HL-60 (cell line): ENCODE data around the gene PTPRU.

Experiments
- CTCF ChIP-seq: IDR thresholded peaks from one replicate; pipeline ENCODE4 v1.5.1; 2011; ENCODE audit warnings: low read length, control low read depth, inconsistent platforms; ENCODE audit not compliant: insufficient read depth
- SPI1 ChIP-seq: IDR thresholded peaks from 2 replicates; pipeline ENCODE4 v1.6.1; 2012; ENCODE audit warnings: low read depth, mild to moderate bottlenecking, borderline replicate concordance

- TF ChIP-seq CTCF (no peak), SPI1 (no peak)
Measured at GRCh38 chr1:29266912-29267311, 30.6 kb downstream of the PTPRU start.
